Measurements from ENCODE around the gene USH1C.

- TF ChIP-seq POU6F1 (CRISPR knock-in tag; IDR thresholded peaks at IDR 0.05; ENCODE audit: borderline replicate concordance, low read depth) (no peak), SNAI2 (CRISPR knock-in tag; IDR thresholded peaks at IDR 0.05) (no peak), ZC3H10 (CRISPR knock-in tag; IDR thresholded peaks at IDR 0.05) (no peak), ISL1 (CRISPR knock-in tag; IDR thresholded peaks at IDR 0.05) (no peak)
- TF ChIP-seq, protein P1, sequence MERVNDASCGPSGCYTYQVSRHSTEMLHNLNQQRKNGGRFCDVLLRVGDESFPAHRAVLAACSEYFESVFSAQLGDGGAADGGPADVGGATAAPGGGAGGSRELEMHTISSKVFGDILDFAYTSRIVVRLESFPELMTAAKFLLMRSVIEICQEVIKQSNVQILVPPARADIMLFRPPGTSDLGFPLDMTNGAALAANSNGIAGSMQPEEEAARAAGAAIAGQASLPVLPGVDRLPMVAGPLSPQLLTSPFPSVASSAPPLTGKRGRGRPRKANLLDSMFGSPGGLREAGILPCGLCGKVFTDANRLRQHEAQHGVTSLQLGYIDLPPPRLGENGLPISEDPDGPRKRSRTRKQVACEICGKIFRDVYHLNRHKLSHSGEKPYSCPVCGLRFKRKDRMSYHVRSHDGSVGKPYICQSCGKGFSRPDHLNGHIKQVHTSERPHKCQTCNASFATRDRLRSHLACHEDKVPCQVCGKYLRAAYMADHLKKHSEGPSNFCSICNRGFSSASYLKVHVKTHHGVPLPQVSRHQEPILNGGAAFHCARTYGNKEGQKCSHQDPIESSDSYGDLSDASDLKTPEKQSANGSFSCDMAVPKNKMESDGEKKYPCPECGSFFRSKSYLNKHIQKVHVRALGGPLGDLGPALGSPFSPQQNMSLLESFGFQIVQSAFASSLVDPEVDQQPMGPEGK (CRISPR knock-in tag; IDR thresholded peaks at IDR 0.05; ENCODE audit: borderline replicate concordance), result no peak
Observed at GRCh38 chr11:17538731-17539130, 5.5 kb downstream of the USH1C start.

All from SK-N-SH treated with all-trans-retinoic acid at 6 μM for 48 hours (cell line).